A673 (cell line): ENCODE results near the gene NKPD1. TPM values are rescaled to one million over a fixed set of nuclear protein-coding genes. Genes with fewer than 3 reads are reported as not detected.

Source experiments
- BruUV-seq: library from RNA; stranded (reverse); fragments of 400-500 nt; replicated peaks from 2 replicates; lab custom pipeline; 2021; lab: Mats Ljungman, UMichigan
- CTCF ChIA-PET: fragments of 300-600 bp; sonication (Branson Sonifier 250); formaldehyde crosslinking; loops from one replicate; lab custom pipeline; 2022; ENCODE audit warnings: antibody characterized with exemption; lab: Charles Lee
- POLR2A ChIA-PET: fragments of 300-600 bp; sonication (Branson Sonifier 250); formaldehyde crosslinking; loops from one replicate; lab custom pipeline; 2022; ENCODE audit warnings: antibody characterized with exemption; ENCODE audit not compliant: low non-redundant PET; lab: Charles Lee
- DNase-seq: peaks from one replicate; pipeline ENCODE4 v3.0.0-alpha.2; 2015; ENCODE audit warnings: low spot score
- H3K27ac ChIP-seq: fragments of 200-600 bp; sonication (generic); 2 replicates; pipeline ENCODE4 v1.5.1; 2016; ENCODE audit warnings: mixed run types, low read depth, mild to moderate bottlenecking, mixed read lengths, antibody characterized with exemption, low read length; ENCODE audit not compliant: poor library complexity, severe bottlenecking
- H3K27me3 ChIP-seq: fragments of 200-600 bp; sonication (generic); replicated peaks from 2 replicates; pipeline ENCODE4 v1.6.1; 2017; ENCODE audit warnings: mixed run types, low read depth, mild to moderate bottlenecking, mixed read lengths, antibody characterized with exemption, low read length; ENCODE audit not compliant: insufficient read depth, poor library complexity
- H3K36me3 ChIP-seq: fragments of 200-600 bp; sonication (generic); 2 replicates; pipeline ENCODE4 v1.6.1; 2016; ENCODE audit warnings: mixed run types, mild to moderate bottlenecking, mixed read lengths, antibody characterized with exemption, low read length; ENCODE audit not compliant: insufficient read depth, poor library complexity, severe bottlenecking
- H3K4me1 ChIP-seq: fragments of 200-600 bp; sonication (generic); 2 replicates; pipeline ENCODE4 v1.6.1; 2017; ENCODE audit warnings: mixed run types, mild to moderate bottlenecking, mixed read lengths, antibody characterized with exemption, low read length; ENCODE audit not compliant: insufficient read depth, poor library complexity, severe bottlenecking
- H3K4me3 ChIP-seq: fragments of 200-600 bp; sonication (generic); 2 replicates; pipeline ENCODE4 v1.5.1; 2016; ENCODE audit warnings: low read depth, mixed run types, mild to moderate bottlenecking, mixed read lengths, low read length; ENCODE audit not compliant: poor library complexity, severe bottlenecking
- H3K9me3 ChIP-seq: fragments of 200-600 bp; sonication (generic); 2 replicates; pipeline ENCODE4 v1.6.1; 2016; ENCODE audit warnings: mixed run types, low read depth, mild to moderate bottlenecking, mixed read lengths, antibody characterized with exemption, low read length; ENCODE audit not compliant: poor library complexity, severe bottlenecking
- CTCF ChIP-seq: fragments of 300-800, 200-600 bp; sonication (generic); conservative IDR thresholded peaks from 2 replicates; pipeline ENCODE4 v1.5.1; 2017; ENCODE audit warnings: low read depth, mild to moderate bottlenecking, antibody characterized with exemption, low read length, moderate library complexity, mixed read lengths
- EZH2 ChIP-seq: fragments of 200-600 bp; sonication (generic); IDR thresholded peaks from 2 replicates; pipeline ENCODE4 v1.6.1; 2017; ENCODE audit warnings: borderline replicate concordance, low read depth, mild to moderate bottlenecking, mixed read lengths, antibody characterized with exemption, low read length; ENCODE audit not compliant: poor library complexity, severe bottlenecking
- intact Hi-C: fragments of 100-400 bp; cut with micrococcal nuclease; formaldehyde crosslinking; loops from one replicate; pipeline ENCODE4 v1.10.0; 2022; ENCODE audit not compliant: unreplicated experiment
- total RNA-seq: library from RNA; stranded (reverse); gene quantifications from 2 replicates; pipeline ENCODE4 v1.2.3, GENCODE V29; 2021

Gene NKPD1
- total RNA-seq, 1 experiment from 2014 or later, result 0.30 TPM

- DNase-seq, result no peak
- POLR2A ChIA-PET, result no interaction called here
- Histone ChIP-seq H3K9me3 (no peaks in the 10 kb centered on the region), H3K36me3 (no peaks in the 10 kb centered on the region), H3K27me3 (no peaks in the 10 kb centered on the region), H3K27ac (no peak overlapping the region), H3K4me3 (no peak overlapping the region), H3K4me1 (no peaks in the 10 kb centered on the region)
- no peak for TF ChIP-seq EZH2
- no peak for TF ChIP-seq CTCF
- CTCF ChIA-PET, result interaction anchor here (0.6 kb wide), 1 partner anchor 216 kb away, joined by 4 read pairs; no protein-coding TSS in a partner anchor
- no TSS peak for BruUV-seq
- intact Hi-C loops, result no loop called here
Measured at GRCh38 chr19:45115809-45116615, 44.8 kb downstream of the NKPD1 start.

DNA sequence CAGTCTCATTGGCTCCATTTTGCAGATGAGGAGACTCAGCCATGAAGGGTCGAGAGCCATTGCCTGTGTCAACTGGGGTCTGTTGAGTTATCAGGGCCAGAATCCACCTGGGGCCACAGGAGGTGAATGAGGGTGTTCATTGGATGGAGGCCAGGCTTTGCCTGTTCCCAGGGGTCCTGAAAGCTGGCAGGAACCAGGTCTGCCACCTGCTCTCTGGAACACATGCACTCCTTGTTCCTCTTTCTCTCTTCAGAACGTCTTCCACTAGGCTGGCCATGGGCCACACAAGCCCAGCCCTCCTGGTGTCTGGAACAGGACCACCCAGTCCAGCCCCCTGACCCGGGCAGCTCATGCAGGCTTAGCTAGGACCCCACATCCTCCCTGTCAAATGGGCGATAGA lies 46.7 kb downstream of the NKPD1 start:
- TF ChIP-seq EZH2 (no peak), CTCF (no peak)
- intact Hi-C loops, result no loop called here
- Histone ChIP-seq H3K36me3 (no peaks in the 10 kb centered on the region), H3K4me3 (no peak overlapping the region), H3K4me1 (no peaks in the 10 kb centered on the region), H3K27me3 (no peaks in the 10 kb centered on the region), H3K9me3 (no peaks in the 10 kb centered on the region), H3K27ac (no peak overlapping the region)
- no peak for DNase-seq
- CTCF ChIA-PET, result no interaction called here
- BruUV-seq, result no TSS peak
- POLR2A ChIA-PET, result no interaction called here

DNA sequence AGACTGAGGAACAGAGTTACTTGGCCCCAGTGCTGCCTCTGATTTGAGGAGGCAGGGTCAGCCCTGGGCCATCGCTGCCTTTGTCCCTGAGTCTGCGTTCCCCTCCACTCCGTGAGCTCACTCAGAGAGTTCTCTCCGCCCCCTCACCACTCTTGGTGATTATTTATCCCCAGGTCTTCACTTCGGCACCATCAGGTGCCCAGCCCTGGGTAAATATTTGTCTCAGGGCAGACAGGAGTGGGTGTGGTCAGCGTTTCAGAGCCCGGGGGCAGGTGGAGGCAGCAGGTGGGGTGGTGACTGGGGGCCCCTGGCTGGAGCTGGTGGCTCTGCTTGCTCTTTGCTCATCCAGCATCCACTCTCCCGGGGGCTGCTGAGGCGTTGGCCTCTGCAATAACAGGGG lies 47.2 kb downstream of the NKPD1 start:
- intact Hi-C loops, result no loop called here
- Histone ChIP-seq H3K4me1 (no peaks in the 10 kb centered on the region), H3K4me3 (no peak overlapping the region), H3K27ac (no peak overlapping the region), H3K9me3 (no peaks in the 10 kb centered on the region), H3K36me3 (no peaks in the 10 kb centered on the region), H3K27me3 (no peaks in the 10 kb centered on the region)
- no peak for DNase-seq
- POLR2A ChIA-PET, result no interaction called here
- CTCF ChIA-PET, result no interaction called here
- no TSS peak for BruUV-seq
- TF ChIP-seq EZH2 (no peak), CTCF (no peak)
